ENCODE data around the gene PHACTR3. TPM values are rescaled to one million over a fixed set of nuclear protein-coding genes. Genes with fewer than 3 reads are reported as not detected.

The PHACTR3 gene
- total and polyA plus RNA-seq, 2 experiments from 2014 or later, result 0.45 to 0.61 TPM

DNA sequence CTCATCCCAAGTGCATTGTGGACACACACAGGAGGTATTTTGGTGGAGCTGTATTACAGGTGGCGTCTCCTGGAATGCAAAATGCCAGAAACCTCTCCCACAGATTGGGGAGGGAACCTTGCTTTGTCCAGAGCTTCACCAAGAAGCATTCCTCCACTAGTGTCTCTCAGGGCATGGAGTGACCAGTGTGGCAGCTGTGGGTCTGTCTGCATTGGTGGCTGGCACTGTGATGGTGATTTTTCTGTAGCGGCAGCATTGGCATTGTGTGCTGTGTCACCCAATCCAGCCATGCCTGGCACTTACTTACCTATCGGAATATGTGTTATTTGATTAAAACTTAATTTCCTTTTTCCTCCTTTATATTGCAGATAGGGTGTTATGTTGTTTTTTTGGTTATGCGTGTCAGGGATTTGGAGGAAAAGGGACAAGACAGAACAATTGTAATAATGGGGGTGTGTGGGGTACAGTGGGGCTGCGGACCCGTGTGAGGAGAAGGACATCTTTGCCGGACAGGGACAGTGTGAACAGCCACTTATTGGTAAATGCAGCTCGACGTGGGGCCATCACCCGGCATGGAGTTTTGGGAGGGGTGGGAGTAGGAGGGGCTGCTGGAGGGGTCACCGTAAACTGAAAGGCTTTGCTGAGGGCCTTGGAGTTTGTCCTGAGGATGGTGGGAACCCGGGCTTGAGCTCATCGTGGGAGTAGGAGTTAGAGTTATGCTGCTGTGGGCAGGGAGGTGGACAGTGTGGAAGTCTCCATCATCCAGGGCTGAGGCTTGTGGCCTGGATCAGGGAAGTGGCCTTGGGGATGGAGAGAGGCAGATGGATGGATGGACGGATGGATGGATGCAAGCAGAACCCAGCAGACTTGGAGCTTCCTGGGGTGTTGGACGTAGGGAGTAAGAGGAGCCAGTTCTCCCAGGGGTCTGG lies 224.0 kb downstream of the PHACTR3 start (continued):
- TF ChIP-seq, protein P1, sequence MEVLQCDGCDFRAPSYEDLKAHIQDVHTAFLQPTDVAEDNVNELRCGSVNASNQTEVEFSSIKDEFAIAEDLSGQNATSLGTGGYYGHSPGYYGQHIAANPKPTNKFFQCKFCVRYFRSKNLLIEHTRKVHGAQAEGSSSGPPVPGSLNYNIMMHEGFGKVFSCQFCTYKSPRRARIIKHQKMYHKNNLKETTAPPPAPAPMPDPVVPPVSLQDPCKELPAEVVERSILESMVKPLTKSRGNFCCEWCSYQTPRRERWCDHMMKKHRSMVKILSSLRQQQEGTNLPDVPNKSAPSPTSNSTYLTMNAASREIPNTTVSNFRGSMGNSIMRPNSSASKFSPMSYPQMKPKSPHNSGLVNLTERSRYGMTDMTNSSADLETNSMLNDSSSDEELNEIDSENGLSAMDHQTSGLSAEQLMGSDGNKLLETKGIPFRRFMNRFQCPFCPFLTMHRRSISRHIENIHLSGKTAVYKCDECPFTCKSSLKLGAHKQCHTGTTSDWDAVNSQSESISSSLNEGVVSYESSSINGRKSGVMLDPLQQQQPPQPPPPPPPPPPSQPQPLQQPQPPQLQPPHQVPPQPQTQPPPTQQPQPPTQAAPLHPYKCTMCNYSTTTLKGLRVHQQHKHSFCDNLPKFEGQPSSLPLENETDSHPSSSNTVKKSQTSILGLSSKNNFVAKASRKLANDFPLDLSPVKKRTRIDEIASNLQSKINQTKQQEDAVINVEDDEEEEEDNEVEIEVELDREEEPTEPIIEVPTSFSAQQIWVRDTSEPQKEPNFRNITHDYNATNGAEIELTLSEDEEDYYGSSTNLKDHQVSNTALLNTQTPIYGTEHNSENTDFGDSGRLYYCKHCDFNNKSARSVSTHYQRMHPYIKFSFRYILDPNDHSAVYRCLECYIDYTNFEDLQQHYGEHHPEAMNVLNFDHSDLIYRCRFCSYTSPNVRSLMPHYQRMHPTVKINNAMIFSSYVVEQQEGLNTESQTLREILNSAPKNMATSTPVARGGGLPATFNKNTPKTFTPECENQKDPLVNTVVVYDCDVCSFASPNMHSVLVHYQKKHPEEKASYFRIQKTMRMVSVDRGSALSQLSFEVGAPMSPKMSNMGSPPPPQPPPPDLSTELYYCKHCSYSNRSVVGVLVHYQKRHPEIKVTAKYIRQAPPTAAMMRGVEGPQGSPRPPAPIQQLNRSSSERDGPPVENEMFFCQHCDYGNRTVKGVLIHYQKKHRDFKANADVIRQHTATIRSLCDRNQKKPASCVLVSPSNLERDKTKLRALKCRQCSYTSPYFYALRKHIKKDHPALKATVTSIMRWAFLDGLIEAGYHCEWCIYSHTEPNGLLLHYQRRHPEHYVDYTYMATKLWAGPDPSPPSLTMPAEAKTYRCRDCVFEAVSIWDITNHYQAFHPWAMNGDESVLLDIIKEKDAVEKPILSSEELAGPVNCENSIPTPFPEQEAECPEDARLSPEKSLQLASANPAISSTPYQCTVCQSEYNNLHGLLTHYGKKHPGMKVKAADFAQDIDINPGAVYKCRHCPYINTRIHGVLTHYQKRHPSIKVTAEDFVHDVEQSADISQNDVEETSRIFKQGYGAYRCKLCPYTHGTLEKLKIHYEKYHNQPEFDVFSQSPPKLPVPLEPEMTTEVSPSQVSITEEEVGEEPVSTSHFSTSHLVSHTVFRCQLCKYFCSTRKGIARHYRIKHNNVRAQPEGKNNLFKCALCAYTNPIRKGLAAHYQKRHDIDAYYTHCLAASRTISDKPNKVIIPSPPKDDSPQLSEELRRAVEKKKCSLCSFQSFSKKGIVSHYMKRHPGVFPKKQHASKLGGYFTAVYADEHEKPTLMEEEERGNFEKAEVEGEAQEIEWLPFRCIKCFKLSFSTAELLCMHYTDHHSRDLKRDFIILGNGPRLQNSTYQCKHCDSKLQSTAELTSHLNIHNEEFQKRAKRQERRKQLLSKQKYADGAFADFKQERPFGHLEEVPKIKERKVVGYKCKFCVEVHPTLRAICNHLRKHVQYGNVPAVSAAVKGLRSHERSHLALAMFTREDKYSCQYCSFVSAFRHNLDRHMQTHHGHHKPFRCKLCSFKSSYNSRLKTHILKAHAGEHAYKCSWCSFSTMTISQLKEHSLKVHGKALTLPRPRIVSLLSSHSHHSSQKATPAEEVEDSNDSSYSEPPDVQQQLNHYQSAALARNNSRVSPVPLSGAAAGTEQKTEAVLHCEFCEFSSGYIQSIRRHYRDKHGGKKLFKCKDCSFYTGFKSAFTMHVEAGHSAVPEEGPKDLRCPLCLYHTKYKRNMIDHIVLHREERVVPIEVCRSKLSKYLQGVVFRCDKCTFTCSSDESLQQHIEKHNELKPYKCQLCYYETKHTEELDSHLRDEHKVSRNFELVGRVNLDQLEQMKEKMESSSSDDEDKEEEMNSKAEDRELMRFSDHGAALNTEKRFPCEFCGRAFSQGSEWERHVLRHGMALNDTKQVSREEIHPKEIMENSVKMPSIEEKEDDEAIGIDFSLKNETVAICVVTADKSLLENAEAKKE (CRISPR knock-in tag; IDR thresholded peaks at IDR 0.05), result no peak
- TF ChIP-seq JUNB (IDR thresholded peaks at IDR 0.05; ENCODE audit: unreplicated experiment), result no peak
- no peak for TF ChIP-seq STAT1 (IDR thresholded peaks at IDR 0.05; ENCODE audit: unreplicated experiment)
- no peak for TF ChIP-seq EZH2phosphoT487 (IDR thresholded peaks at IDR 0.05; ENCODE audit: unreplicated experiment)

DNA sequence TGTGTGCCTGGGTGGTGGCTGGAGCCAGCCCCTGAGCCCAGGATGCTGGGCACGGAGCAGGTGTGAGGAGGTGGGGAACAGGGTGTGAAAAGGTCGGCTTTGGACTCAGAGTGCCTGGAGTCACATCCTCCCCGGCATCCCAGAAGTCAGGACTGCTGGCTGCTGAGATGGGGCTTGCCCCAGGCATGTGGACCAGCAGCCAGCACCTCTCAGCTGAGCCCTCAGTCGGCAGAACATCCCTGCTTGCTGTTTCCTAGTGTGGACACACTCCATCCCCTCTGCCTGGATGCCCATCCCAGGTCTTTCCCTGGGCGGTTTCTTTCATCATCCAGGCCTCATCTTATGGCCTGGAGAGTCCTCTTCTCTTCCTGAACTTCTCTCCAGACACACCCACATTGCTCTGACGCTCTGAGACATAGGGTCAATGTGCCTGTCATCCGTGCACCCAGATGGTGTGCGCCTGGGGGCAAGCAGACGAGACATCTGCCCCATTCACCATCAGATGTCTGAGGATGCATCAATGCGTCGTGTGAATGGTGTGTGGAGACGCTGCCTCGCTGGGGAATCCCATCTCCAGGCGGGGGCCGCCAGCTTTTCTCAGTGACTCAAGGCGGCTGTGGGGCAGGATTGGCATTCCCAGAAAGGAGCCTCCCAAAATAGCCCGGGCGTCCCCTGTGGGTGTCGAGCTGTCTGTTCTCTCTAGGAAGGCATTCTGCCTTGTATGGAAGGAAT lies 224.9 kb downstream of the PHACTR3 start:
- H3K27me3 Mint-ChIP-seq (ENCODE audit: insufficient read depth, low read depth, poor library complexity), result peaks cover 22% of the 10 kb centered on the region
- no peaks in the 10 kb centered on the region for H4K20me1 ChIP-seq (replicated peaks; ENCODE audit: insufficient read depth)
- no peaks in the 10 kb centered on the region for H3K9me2 ChIP-seq (ENCODE audit: insufficient read depth)
- H3K27ac Mint-ChIP-seq, result no peak overlapping the region
- DNase-seq (ENCODE audit: low spot score), result no peak
- H3K27me3 ChIP-seq (ENCODE audit: insufficient read depth), result no peaks in the 10 kb centered on the region
- no peak overlapping the region for H3K27ac ChIP-seq (ENCODE audit: low read depth)
- H3K4me1 Mint-ChIP-seq, result peaks cover 6% of the 10 kb centered on the region
- H3K9me3 Mint-ChIP-seq, result no peaks in the 10 kb centered on the region; the same call in 2 of the 3 replicates
- no peaks in the 10 kb centered on the region for H3K4me1 ChIP-seq (ENCODE audit: insufficient read depth)
- H3K4me2 ChIP-seq, result no peak overlapping the region
- H3K36me3 Mint-ChIP-seq (ENCODE audit: low read depth), result no peaks in the 10 kb centered on the region; the same call in 2 of the 3 replicates
- H3K36me3 ChIP-seq (ENCODE audit: insufficient read depth), result no peaks in the 10 kb centered on the region
- no peaks in the 10 kb centered on the region for H3F3A ChIP-seq (replicated peaks; ENCODE audit: low read depth)
- no peak overlapping the region for H3K4me3 Mint-ChIP-seq
- H3K79me2 ChIP-seq (replicated peaks; ENCODE audit: insufficient read depth), result no peaks in the 10 kb centered on the region
- no peak overlapping the region for H3K4me3 ChIP-seq
- ATAC-seq, result no peak
- no peak overlapping the region for H2AFZ ChIP-seq
- TF ChIP-seq JUNB (IDR thresholded peaks at IDR 0.05; ENCODE audit: unreplicated experiment), result no peak
- no peak for TF ChIP-seq NANOG (IDR thresholded peaks at IDR 0.05; ENCODE audit: borderline replicate concordance)
- TF ChIP-seq EZH2 (IDR thresholded peaks at IDR 0.05; ENCODE audit: low read depth, unreplicated experiment), result no peak
- TF ChIP-seq, protein P2, sequence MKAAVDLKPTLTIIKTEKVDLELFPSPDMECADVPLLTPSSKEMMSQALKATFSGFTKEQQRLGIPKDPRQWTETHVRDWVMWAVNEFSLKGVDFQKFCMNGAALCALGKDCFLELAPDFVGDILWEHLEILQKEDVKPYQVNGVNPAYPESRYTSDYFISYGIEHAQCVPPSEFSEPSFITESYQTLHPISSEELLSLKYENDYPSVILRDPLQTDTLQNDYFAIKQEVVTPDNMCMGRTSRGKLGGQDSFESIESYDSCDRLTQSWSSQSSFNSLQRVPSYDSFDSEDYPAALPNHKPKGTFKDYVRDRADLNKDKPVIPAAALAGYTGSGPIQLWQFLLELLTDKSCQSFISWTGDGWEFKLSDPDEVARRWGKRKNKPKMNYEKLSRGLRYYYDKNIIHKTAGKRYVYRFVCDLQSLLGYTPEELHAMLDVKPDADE (IDR thresholded peaks at IDR 0.05), result no peak
- no peak for TF ChIP-seq ZNF331 (CRISPR knock-in tag; IDR thresholded peaks at IDR 0.05; ENCODE audit: low read depth)
- no peak for TF ChIP-seq ZNF114 (CRISPR knock-in tag; IDR thresholded peaks at IDR 0.05)
- TF ChIP-seq CREB1 (CRISPR knock-in tag; IDR thresholded peaks at IDR 0.05; ENCODE audit: low read depth), result no peak
- TF ChIP-seq, protein P3, sequence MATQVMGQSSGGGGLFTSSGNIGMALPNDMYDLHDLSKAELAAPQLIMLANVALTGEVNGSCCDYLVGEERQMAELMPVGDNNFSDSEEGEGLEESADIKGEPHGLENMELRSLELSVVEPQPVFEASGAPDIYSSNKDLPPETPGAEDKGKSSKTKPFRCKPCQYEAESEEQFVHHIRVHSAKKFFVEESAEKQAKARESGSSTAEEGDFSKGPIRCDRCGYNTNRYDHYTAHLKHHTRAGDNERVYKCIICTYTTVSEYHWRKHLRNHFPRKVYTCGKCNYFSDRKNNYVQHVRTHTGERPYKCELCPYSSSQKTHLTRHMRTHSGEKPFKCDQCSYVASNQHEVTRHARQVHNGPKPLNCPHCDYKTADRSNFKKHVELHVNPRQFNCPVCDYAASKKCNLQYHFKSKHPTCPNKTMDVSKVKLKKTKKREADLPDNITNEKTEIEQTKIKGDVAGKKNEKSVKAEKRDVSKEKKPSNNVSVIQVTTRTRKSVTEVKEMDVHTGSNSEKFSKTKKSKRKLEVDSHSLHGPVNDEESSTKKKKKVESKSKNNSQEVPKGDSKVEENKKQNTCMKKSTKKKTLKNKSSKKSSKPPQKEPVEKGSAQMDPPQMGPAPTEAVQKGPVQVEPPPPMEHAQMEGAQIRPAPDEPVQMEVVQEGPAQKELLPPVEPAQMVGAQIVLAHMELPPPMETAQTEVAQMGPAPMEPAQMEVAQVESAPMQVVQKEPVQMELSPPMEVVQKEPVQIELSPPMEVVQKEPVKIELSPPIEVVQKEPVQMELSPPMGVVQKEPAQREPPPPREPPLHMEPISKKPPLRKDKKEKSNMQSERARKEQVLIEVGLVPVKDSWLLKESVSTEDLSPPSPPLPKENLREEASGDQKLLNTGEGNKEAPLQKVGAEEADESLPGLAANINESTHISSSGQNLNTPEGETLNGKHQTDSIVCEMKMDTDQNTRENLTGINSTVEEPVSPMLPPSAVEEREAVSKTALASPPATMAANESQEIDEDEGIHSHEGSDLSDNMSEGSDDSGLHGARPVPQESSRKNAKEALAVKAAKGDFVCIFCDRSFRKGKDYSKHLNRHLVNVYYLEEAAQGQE (IDR thresholded peaks at IDR 0.05; ENCODE audit: unreplicated experiment), result no peak
